HUDEP-2 (cell line): ENCODE data around the gene BBOF1.
A peak's percentile ranks its signal among the peaks of the same experiment; 100 is the strongest.

ENCODE experiments used
- DNase-seq, 76 experiments: peaks; one replicate each; lab custom pipeline; 2025; ENCODE audit not compliant: unreplicated experiment in 76 of 76; lab: John Stamatoyannopoulos, UW

BBOF1 gene

DNA sequence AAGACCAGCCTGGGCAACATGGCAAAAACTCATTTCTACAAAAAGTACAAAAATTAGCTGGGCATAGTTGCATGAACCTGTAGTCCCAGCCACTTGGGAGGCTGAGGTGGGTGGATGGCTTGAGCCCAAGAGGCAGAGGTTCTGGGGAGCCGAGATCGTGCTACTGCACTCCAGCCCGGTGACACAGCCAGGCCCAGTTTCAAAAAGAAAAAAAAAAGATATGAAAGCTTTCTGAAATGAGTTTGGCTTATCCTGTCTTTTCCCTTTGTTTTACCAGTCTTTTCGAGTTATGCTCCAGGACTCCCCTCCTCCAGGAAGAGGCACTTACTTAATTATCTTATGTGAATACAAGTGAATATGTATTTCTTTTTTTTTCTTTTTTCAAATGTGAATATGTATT lies 3.2 kb downstream of the BBOF1 start:
- DNase-seq: no peak

DNA sequence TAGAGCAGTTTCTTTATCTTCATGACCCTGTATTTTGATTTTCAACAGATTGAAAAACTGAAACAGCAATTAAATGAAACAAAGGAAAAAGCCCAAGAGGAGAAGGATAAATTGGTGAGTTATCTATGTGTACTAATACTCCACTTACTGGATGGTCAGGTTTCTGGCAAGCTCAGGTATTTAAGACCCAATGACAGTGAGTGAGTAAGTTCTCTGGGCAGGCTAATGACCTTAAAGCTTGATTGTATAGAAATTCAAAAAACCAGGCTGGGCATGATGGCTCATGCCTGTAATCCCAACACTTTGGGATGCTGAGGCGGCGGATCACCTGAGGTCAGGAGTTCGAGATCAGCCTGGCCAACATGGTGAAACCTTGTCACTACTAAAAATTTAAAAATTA lies 10.0 kb downstream of the BBOF1 start:
- no peak for DNase-seq

DNA sequence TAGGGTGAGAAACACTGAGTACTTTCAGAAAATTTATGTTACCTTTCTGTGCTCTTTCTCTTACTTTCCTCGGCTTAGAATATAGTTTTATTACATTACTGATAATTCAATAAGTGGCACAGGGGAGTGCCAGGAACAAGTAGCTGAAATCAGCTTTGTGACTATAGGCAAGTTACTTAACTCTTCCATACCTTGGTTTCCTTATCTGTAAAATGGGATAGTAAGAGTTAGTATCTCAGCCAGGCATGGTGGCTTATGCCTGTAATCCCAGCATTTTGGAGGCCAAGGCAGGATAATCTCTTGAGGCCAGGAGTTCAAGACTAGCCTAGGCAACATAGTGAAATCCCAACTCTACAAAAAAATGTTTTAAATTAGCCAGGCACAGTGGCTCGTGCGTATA lies 15.4 kb downstream of the BBOF1 start:
- DNase-seq: no peak

DNA sequence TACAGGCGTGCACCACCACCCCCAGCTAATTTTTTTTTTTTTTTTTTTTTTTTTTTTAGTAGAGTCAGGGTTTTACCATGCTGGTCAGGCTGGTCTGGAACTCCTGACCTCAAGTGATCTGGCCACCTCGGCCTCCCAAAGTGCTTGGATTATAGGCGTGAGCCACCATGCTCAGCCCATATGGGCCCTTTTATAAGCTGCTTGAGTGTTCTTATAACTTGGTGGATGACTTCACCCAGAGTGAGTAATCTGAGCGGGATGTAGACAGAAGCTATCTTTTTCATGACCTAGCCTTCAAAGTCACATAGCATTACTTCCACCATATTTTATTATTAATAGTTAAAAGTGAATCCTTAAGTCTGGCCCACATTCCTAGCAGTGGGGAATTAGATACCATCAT lies 16.4 kb downstream of the BBOF1 start:
- no peak for DNase-seq

GRCh38 chr14:74038020-74038859 lies 19.1 kb downstream of the BBOF1 start:
- peak in 31 of 76 experiments; percentile 7 to 62 (median 37) for DNase-seq

DNA sequence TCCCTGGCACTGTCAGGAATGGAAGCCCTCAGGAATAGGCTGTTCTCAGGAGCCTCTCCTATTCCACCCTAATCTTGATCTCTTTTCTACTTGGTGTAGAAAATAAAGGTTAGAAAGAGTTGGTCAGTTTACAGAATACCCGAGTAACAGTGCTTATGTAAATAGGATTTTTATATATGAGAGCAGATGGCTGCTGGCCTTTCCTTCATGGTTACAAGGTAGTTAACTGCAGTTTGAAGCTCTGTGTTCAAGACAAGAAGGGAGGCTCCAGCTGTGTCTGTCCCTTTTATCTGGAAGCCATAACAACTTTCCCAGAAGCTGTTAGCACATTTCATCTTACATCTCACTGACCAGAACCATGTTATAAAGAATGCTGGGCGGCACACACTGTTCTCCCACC lies 23.1 kb downstream of the BBOF1 start:
- no peak for DNase-seq

GRCh38 chr14:74045522-74045921 lies 26.4 kb downstream of the BBOF1 start:
- no peak for DNase-seq

DNA sequence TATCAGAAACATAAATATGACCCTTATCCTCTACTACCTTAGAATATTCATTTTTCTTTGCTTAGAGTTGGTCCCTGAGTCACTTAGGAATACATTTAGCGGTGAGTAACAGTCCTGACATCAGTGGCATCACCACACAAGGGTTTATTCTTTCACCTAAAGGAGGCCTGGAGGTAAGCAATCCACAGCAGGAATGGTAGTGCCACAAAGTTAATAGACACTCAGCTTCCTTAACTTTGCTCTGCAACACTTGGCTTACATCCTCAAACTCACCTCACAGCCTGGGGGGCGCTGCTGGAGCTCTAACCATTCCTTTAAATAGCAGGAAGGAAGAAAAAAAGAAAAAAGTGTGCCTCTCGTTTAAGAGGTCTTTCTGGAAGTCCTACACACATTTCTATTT lies 29.1 kb downstream of the BBOF1 start:
- DNase-seq: peak in 1 of 76 experiments; percentile 2

DNA sequence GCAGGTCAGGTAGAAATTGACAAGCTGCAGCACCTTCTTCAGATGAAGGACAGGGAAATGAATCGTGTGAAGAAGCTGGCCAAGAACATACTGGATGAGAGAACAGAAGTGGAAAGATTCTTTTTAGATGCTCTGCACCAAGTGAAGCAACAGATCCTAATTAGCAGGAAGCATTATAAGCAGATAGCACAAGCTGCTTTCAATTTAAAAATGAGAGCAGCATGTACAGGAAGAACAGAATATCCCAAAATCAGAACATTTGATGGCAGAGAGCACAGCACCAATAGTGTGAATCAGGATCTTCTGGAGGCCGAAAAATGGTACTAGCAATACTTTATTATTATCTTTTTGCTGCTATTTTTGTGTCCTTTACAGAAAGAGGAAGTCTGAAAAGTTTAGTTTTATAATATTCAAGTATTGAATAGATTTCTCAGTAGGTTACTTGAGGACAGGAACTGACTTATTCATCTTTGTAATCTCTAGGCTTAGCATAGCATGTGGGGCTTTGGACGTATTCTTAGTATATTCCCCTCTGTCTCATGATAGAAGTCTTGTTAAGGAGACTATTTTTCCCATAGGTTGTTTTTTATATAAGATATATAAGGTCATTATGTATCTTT lies 30.8 kb downstream of the BBOF1 start:
- no peak for DNase-seq

GRCh38 chr14:74062809-74063150 lies 43.6 kb downstream of the BBOF1 start:
- DNase-seq: peak in 4 of 76 experiments; percentile 4 to 8 (median 6)

GRCh38 chr14:74064426-74064825 lies 45.3 kb downstream of the BBOF1 start:
- no peak for DNase-seq

DNA sequence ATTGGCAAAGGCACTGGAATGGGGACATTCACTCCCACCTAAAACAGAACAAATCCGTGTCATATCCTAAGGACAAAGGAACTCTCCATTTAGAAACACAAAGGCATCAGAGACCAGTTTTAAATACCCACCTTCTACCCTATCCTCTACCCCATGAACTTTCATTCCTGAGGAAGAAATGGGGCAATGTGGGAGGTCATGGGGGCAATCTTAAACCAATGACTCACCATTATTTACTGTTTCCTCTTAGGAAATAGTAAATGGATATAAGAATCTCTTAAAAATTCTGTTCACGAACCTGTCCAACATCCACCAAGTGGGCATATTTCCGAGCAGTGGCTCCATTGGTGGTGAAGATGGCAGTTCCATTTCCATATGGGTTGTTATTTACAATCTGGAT lies 45.7 kb downstream of the BBOF1 start:
- no peak for DNase-seq

GRCh38 chr14:74065746-74066575 lies 46.8 kb downstream of the BBOF1 start:
- peak in 5 of 76 experiments; percentile 11 to 40 (median 27) for DNase-seq

DNA sequence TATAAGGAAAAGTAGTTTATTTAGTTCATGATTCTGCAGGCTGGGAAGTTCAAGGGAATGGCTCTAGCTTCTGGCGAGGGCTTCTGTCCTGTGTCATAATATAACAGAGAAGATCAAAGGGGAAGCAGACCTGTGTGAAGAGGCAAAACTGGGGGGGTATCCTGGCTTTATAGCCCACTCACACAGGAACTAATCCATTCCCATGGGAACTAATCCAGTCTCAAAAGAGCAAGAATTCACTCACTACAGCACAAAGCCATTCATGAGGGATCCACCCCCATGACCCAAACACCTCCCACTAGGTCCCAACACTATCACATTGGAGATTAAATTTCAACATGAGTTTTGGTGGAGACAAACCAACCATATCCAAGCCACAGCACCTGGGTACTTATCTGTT lies 58.3 kb downstream of the BBOF1 start:
- DNase-seq: no peak

DNA sequence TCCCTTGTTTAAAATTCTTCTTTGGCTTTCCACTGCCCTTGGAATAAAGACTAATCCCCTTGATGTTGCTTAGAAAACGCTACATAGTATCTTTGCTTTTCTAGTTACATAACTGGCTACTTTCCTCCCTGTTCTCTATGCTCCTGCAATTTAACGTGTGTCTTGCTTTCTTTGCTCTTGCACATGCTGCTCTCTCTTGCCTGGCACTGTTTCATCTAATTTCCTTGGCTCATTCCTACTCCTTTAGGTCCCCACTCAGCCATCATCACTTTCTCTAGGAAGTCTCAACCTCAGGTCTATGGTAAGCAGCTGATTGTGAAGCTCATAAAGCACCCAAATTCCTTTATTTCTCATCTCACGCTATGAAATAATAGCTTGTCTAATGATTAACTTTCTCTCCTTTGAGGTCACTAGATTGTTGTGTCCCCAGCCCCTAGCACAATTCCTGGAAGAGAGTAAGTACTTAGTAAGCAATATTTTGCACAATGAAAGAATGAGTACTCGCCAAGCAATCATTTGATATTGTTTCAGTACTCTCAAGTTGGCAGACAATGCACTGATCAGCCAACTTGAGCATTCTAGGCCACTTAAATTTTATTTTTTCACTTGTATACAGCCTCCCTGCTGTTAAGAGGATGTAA lies 61.8 kb downstream of the BBOF1 start:
- no peak for DNase-seq

GRCh38 chr14:74081491-74081890 lies 62.3 kb downstream of the BBOF1 start:
- DNase-seq: no peak

DNA sequence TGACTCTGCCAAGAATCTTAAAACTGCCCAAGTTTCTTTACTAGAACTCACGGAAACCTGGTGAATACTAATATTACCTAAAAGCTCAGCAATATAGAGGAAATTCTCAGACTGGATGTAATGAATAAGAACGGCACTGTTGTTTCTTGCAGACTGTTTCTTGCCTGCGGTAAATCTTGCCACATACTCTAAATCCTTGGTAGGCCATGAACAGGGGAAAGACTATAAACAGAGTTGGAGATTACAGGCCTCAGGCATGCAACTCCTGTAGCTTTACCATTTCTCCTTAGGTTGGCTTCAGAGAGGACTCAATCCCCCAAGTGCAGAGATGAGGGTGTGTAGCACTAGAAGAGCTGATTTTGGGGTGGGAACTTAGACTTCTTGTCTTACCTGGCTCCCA lies 64.0 kb downstream of the BBOF1 start:
- no peak for DNase-seq

DNA sequence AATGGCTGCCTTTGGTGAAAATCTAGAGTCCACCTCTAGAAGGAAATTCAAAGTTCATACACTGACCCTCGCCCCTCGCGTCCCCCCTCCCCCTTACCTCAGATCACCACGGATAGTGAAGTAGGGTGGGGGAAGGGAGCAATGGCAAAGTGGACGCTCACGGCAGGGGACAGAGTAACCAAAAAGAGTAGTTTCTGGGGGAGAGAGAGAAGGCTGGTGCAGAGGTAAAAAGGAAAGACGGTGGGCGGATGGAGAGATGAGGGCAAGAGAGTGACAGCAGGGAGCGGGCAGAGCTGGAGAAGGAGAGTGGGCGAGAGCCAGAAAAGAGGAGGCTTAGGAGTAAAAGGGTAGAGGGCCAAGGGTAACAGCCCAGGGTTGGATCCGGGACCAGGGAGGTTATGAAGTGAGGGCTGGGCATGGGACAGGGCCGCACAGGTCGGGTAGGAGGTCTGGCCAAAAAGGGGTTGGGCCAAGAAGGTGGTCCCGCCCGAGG lies 64.7 kb downstream of the BBOF1 start:
- no peak for DNase-seq

- peak; percentile 24 to 100 (median 99) for DNase-seq
These were observed 65.3 kb downstream of the BBOF1 start, which contains the start of the genes ALDH6A1 and LIN52 for GRCh38 chr14:74084277-74085046. Gene ALDH6A1, minus strand, starts transcription at chr14:74084453. Its CDS starts 59 bp downstream, at chr14:74084394. Gene LIN52, plus strand, starts transcription at chr14:74084956. Its CDS starts 19 bp downstream, at chr14:74084975.
